HUES48 (cell line): ENCODE measurements around the gene UBQLN4.

Source experiments
- H3K27ac ChIP-seq: one replicate; pipeline ENCODE4 v1.7.0; 2013; ENCODE audit warnings: low read depth, low read length, inconsistent platforms
- H3K27me3 ChIP-seq: 2 replicates; pipeline ENCODE4 v1.6.1; 2013; ENCODE audit warnings: mild to moderate bottlenecking, low read length; ENCODE audit not compliant: control insufficient read depth, insufficient read depth
- H3K36me3 ChIP-seq: 2 replicates; pipeline ENCODE4 v1.6.1; 2013; ENCODE audit warnings: low read length; ENCODE audit not compliant: control insufficient read depth, insufficient read depth
- H3K4me1 ChIP-seq: 2 replicates; pipeline ENCODE4 v1.6.1; 2013; ENCODE audit warnings: mild to moderate bottlenecking, low read length; ENCODE audit not compliant: control insufficient read depth, insufficient read depth
- H3K4me3 ChIP-seq: 2 replicates; pipeline ENCODE4 v1.5.1; 2013; ENCODE audit warnings: mild to moderate bottlenecking, low read depth, low read length
- H3K9ac ChIP-seq: 2 replicates; pipeline ENCODE4 v1.6.1; 2013; ENCODE audit warnings: mild to moderate bottlenecking, low read depth, low read length, moderate library complexity
- H3K9me3 ChIP-seq: 2 replicates; pipeline ENCODE4 v1.6.1; 2013; ENCODE audit warnings: low read length; ENCODE audit not compliant: control insufficient read depth, insufficient read depth

Gene UBQLN4

GRCh38 chr1:156053768-156054499, at the start of gene UBQLN4:
TSS of gene UBQLN4 (minus strand) at chr1:156053798. CDS start at chr1:156053701, 97 bp downstream.
- peak within 1 kb of the TSS; percentile 88 for H3K9ac ChIP-seq
- peak within 1 kb of the TSS; percentile 99 for H3K27ac ChIP-seq
- peaks cover 8% of the 10 kb centered on the region; the same call in 1 of the 2 replicates for H3K4me1 ChIP-seq
- H3K27me3 ChIP-seq = no peaks in the 10 kb centered on the region
- H3K4me3 ChIP-seq = peak within 1 kb of the TSS; percentile 96
- H3K36me3 ChIP-seq = peaks cover 42% of the 10 kb centered on the region
- H3K9me3 ChIP-seq = no peaks in the 10 kb centered on the region

- no peak overlapping the region for H3K9ac ChIP-seq
- H3K27ac ChIP-seq = peak overlapping the region; percentile 3
- no peak overlapping the region for H3K4me3 ChIP-seq
- peaks cover 33% of the 10 kb centered on the region for H3K4me1 ChIP-seq
- no peaks in the 10 kb centered on the region for H3K27me3 ChIP-seq
- no peaks in the 10 kb centered on the region for H3K9me3 ChIP-seq
- H3K36me3 ChIP-seq = no peaks in the 10 kb centered on the region
Observed at GRCh38 chr1:156102633-156103511, 49.3 kb upstream of the UBQLN4 start.

- Histone ChIP-seq H3K27me3 (no peaks in the 10 kb centered on the region), H3K4me1 (peaks cover 27% of the 10 kb centered on the region), H3K27ac (no peak overlapping the region), H3K36me3 (no peaks in the 10 kb centered on the region), H3K9me3 (no peaks in the 10 kb centered on the region), H3K9ac (no peak overlapping the region), H3K4me3 (no peak overlapping the region)
Observed at GRCh38 chr1:156101880-156102279, 48.3 kb upstream of the UBQLN4 start.

DNA sequence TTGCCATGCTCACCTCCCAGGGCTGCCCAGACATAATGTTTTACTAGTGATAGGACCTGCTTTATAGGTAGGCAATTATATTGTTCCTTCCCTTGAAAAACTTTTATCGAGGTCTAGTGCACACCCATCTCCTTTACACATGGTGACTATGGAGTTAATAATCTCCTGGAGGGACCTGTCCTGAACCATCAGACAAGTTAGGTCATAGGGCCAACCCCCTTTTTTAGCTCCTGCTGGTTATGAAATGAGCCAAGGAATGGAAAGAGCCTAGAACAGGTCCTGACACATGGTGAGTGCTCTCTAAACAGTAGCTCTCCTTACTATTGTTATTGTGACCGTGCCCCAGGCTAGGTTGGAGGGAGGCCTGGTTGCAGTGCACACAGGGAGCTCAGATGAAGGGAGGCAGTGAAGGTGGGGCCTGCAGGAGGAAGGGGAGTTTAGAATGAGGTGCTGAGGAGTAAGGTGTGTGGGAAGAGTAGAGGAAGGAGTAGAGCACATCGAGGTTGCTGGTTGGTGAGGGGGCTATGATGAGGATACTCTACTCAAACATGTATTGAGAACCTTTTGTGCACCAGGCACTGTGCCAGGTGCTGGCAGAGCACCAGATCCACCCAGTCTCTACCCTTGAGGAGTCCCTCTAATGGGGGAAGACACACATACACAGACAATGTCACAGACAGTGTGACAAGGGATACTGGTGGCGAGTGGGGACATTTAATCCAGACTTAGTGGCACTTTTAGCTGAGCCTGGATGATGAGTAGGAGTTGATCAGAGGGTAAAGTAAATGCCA, 46.8 kb upstream of the UBQLN4 start:
- Histone ChIP-seq H3K27ac (no peak overlapping the region), H3K4me1 (peaks cover 24% of the 10 kb centered on the region), H3K9me3 (no peaks in the 10 kb centered on the region), H3K9ac (no peak overlapping the region), H3K4me3 (no peak overlapping the region), H3K27me3 (no peaks in the 10 kb centered on the region), H3K36me3 (no peaks in the 10 kb centered on the region)

- no peak overlapping the region for H3K4me3 ChIP-seq
- H3K27me3 ChIP-seq = no peaks in the 10 kb centered on the region
- no peak overlapping the region for H3K9ac ChIP-seq
- no peaks in the 10 kb centered on the region for H3K36me3 ChIP-seq
- no peaks in the 10 kb centered on the region for H3K9me3 ChIP-seq
- H3K27ac ChIP-seq = no peak overlapping the region
- H3K4me1 ChIP-seq = peaks cover 13% of the 10 kb centered on the region; the same call in 1 of the 2 replicates
Observed at GRCh38 chr1:156099282-156099681, 45.7 kb upstream of the UBQLN4 start.

DNA sequence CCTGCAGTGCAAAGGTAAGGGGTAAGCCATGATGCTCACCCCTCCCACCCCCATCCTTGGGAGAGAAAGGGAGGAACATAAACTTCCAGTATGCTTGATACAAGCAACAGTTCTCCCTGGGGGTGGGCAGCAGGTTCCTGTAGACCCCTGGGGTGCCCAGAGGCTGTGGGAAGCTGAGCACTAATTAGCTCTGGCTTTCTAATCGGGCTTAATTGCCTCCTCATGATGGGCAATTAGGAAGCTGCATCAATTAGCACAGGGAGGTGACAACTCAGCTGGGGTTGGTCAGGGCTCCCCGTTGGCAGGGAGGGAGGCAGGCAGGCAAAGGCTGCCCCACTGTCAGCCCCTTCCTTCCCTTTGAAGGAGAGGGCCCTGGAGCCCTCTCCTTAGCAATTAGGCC, 45.2 kb upstream of the UBQLN4 start:
- H3K4me3 ChIP-seq = no peak overlapping the region
- H3K9me3 ChIP-seq = no peaks in the 10 kb centered on the region
- no peaks in the 10 kb centered on the region for H3K27me3 ChIP-seq
- peaks cover 8% of the 10 kb centered on the region; the same call in 1 of the 2 replicates for H3K4me1 ChIP-seq
- no peak overlapping the region for H3K9ac ChIP-seq
- H3K36me3 ChIP-seq = peaks cover 3% of the 10 kb centered on the region; the same call in 1 of the 2 replicates
- H3K27ac ChIP-seq = no peak overlapping the region

DNA sequence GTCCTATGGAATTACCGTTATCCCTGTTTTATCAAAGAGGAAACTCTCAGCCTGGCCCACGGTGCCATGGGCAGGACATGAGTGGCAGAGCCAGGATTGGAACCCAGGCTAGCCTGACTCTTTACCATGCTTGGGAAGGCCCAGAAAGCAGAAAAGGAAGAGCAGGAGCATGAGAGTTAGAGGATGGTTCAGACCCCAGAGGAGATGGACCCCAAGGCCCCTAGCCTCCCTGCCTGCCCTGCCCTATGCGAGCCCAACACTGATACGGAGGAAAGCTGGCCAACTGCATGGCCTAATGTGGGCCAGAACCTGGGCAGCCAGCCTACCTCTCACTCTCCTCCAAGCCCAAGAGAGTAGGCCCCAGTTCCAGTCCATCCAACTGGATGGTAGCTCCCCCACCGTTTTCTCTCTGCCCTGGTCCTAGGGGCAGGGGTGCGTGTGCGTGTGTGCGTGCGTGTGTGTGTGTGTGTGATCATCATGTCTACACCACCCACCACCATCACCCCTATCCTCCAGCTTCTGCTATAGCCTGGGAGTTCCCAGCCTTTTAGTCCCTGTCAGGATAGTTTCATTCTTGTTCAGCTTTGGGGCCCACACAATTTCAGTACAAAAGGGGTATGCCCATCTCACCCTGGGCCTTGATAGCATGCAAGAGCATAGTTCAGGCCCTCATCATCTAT, 44.0 kb upstream of the UBQLN4 start:
- H3K36me3 ChIP-seq = peaks cover 8% of the 10 kb centered on the region
- H3K27me3 ChIP-seq = no peaks in the 10 kb centered on the region
- H3K9ac ChIP-seq = no peak overlapping the region
- no peak overlapping the region for H3K27ac ChIP-seq
- H3K4me3 ChIP-seq = no peak overlapping the region
- peaks cover 3% of the 10 kb centered on the region; the same call in 1 of the 2 replicates for H3K4me1 ChIP-seq
- no peaks in the 10 kb centered on the region for H3K9me3 ChIP-seq

DNA sequence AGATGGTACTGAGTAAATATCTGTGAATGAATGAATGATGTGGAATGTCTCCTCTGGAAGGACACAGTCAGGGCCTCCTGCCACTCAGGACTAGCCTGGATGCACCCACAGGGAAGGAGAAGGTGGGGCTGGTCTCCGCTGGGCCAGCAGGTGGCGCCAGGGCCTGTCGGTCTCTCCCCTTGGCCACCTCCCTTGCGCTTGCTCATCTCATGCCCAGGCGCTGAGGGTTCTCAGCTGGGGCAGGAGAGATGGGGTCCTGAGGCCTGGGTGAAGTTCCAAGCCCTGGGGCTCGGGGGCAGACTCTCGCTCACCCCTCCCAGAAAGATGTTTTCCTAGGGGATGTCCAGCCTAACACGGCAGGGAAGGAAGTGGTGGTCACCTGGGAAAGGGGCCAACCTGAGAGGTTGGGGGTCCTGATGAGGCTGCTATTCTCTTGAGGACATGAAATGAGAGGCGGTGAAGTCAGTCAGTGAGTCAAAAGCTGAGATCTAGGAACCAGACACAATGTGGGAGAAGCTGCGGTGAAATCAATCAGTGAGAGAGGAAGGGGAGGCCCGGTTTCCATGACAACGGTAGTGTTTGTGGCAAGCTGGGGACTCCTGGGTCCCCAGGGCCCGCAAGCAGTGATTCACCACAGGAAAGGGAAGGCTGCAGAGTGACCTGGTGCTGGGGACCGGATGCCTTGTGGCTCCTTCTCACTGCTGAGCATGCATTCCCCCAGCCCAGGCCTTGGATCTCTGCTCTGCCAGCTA, 43.2 kb upstream of the UBQLN4 start:
- Histone ChIP-seq H3K9me3 (no peaks in the 10 kb centered on the region), H3K27me3 (no peaks in the 10 kb centered on the region), H3K4me3 (no peak overlapping the region), H3K27ac (peak overlapping the region; percentile 23), H3K9ac (no peak overlapping the region), H3K4me1 (peaks cover 3% of the 10 kb centered on the region; the same call in 1 of the 2 replicates), H3K36me3 (peaks cover 8% of the 10 kb centered on the region)

- peaks cover 11% of the 10 kb centered on the region for H3K36me3 ChIP-seq
- H3K27ac ChIP-seq = peak overlapping the region; percentile 23
- H3K4me3 ChIP-seq = no peak overlapping the region
- H3K9ac ChIP-seq = no peak overlapping the region
- H3K9me3 ChIP-seq = no peaks in the 10 kb centered on the region
- H3K27me3 ChIP-seq = no peaks in the 10 kb centered on the region
- peaks cover 4% of the 10 kb centered on the region; the same call in 1 of the 2 replicates for H3K4me1 ChIP-seq
Observed at GRCh38 chr1:156095906-156096508, 42.4 kb upstream of the UBQLN4 start.
